Fibroblast of skin of right quadriceps (primary cell): Measurements from ENCODE around the gene CUL3.
"Not testable (repeated sequence)": the region's sequence is repeated elsewhere in the genome, so short reads cannot be mapped to it uniquely, and the experiment has no call there.

Source experiments
- DNase-seq: peaks from one replicate; pipeline ENCODE4 v3.0.0-alpha.2; 2013

CUL3 gene

DNA sequence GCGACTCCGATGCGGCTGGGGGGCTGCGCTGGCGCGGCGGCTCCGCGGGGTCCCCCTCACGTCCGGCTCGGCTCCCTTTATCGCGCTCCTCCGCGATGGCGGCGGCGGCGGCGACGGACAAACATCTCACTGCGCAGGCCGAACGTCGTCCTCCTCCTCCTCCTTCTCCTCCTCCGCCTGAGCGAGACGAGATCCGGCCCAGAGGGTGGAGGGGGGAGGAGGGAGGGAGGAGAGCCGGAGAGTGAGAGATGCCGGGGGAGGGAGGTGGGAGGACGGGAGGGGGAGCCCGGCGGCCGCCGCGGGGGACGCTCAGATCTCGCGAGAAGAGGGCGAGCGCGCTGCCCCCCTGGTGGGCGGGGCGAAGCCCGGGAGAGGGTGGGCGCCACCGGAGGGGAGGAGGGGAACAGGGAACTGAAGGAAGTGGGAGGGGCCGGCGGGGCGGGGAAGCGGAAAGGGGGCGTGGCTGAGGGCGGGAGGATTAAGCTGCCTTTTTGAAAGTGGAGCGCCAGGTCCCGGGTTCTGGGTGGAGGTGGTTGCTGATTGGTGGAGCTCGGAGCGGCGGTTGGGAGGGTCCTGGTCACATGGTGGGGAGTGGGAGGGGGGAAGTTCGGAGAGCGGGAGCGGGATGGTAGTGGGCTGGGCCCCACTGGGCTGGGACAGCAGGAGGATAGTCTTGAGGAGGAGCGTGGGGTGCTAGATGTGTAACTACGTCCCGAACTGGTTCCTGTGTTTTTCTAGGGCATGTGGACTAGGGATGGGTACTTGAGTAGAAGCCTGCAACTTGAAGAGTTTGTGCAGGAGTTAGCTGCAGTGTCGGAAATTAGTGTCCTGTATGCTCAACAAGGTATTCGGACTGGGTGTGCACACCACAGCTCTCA, at the start of gene CUL3:
TSS of gene CUL3 (minus strand) at position 153 of the 878 bp plus-strand sequence. CDS start 354 bp downstream, outside the sequence.
- peak; percentile 98 for DNase-seq

DNA sequence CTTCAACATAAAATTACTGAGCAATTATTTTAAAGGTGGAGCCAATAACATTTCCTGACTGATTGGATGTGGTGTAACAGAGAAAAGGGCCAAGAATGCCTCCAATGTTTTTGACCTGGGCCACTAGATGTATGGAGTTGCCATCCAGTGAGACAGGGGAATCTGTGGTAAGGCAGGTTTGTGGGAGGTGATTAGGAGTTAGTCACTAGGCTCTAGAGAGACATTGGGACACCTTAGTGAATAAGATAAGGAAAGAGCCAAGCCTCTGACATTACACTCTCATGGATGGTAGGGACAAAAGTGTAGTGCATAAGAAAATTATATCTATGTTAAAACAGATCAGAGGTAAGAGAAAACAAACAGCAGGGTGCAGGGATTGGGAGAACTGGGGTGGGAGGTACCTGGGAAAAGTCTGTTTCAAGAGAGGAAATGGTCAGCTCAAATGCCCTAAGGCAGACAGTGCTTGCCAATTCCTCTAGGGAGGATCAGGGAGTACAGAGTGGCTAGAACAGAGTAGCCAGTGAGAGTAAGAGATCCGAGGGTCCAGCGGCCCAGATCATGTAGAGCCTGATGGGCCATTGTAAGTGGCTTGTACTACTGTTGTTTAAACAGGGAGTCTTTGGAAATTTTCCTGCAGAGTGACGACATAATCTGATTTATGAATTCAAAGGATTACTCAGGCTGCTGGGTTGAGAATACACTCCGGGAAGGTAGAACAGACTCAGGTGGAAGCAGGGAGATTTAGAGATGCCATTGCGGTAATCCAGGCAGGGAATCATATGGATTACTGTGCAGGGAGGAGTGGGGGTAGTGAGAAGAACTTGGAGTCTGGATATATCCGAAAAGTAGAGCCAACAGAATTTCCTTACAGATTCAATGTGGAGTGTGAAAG, 45.7 kb upstream of the CUL3 start:
- no peak for DNase-seq

DNA sequence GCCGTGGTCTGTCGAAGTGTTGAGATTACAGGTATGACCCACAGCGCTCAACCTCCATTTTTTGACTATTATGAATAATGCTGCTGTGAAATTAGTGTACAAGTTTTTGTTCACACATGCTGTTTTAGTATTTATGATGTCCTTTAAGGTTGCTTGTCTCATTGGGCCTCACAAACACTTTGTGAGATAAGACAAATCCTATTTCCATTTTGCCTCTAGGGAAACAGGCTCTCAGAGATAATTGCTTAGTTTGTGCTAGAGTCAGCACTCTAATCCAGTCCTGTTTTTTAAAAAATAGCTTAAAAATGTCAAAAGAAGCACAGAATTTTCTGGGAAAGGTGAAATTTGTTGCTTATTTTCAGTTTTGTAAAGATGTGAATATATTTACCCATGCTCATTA, 43.3 kb upstream of the CUL3 start:
- DNase-seq = no peak

DNA sequence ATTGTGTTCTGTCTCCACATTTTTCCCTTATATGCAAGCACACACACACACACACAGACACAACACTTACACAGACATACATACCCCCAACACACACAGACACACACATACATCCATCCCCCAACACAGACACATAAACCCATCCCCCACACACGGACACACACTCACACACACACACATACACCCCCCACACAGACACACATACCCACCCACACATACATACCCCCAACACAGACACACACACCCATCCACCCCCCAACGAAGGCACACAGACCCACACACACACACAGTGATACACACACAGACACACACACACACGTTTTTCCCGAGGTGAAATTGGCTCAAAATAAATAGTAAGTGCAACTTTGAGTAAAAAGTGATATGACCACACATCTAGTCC, 41.6 kb upstream of the CUL3 start:
- DNase-seq = no peak

DNA sequence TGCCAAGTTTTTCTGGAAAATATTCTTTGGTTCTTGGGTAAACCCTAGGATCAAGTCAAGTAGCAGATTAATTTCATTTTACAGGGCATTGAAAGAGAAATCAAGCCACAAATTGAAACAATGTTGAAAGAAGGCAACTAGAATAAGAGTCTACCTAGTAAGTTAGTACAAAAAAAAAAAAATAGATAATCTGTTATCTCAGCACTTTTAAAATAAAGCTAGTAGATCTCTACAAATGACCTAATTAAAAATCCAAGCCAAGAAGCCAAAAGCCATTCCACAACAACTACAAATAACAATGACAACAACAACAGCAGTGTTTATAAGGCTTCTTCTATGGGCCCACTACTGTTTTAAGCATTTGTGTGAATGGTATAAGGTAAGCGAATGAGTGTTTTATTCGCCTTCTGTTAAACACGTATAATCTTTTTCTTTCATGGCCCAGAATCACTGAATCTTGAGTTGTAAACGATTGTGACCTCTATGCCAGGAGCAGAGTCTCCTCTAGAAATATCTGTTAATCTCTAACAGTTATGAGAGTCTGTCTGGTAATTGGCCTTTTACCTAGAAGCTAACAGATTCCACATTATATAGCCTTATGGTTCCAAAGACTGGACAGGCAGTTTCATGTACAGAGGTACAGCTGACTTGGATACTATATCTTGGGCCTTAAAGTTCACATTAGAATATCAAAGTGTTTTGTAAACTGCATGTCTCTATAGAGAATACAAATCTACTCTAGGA, 28.6 kb upstream of the CUL3 start:
- no peak for DNase-seq

DNA sequence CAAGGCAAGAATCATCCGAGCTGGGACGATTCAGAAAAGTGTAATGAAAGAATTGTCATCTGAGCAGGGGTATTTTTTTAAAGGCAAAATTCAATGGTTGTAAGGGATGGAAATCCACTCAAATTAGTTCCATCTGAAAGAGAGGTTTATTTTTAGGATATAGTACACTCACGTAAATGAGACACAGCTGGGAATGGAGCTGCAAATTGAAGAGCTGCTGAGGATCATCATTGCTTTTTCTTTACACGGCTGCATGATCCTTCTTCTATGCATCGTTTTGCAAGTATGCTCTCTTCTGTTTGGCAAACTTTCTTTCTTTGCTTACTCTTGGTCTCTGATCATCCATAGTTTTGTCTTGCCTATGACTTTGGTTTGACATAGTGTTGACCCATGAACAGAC, 27.4 kb upstream of the CUL3 start:
- DNase-seq = peak; percentile 14

DNA sequence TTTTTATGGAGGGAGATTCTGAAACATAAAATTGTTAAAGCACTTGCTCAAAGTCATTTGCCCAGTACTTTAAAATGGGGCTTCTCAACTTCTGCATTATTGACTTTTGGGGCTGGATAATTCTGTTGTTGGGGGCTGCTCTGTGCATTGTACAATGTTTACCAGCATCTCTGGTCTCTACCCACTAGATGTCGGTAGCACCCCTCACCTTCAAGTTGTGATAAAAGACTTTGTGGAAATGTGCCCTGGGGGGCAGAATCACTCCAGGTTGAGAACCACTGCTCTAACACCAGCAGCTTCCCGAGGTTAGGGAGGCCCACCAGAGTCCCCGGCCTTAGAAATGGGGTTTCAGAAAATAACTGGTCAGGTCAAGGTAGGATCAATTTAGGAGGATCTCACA, 26.8 kb upstream of the CUL3 start:
- DNase-seq = no peak

DNA sequence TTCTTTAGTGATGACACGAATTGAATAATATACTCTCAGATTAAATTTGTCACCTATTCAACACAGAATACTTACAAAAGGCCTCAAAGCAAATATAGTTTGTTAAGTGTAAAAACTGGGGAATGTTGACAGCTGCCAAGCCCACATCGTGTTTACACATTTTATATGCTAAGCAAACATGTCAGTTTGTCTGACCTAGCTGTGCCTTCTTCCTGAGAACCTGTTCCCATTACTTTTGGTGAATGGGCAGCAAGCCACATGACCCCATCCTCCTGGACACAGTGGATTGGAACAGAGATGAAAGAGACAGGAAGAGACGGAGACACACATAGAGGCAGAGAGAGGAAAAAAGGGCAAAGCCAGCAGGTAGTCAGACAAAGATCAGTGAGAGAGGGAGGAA, 22.9 kb upstream of the CUL3 start:
- no peak for DNase-seq

DNA sequence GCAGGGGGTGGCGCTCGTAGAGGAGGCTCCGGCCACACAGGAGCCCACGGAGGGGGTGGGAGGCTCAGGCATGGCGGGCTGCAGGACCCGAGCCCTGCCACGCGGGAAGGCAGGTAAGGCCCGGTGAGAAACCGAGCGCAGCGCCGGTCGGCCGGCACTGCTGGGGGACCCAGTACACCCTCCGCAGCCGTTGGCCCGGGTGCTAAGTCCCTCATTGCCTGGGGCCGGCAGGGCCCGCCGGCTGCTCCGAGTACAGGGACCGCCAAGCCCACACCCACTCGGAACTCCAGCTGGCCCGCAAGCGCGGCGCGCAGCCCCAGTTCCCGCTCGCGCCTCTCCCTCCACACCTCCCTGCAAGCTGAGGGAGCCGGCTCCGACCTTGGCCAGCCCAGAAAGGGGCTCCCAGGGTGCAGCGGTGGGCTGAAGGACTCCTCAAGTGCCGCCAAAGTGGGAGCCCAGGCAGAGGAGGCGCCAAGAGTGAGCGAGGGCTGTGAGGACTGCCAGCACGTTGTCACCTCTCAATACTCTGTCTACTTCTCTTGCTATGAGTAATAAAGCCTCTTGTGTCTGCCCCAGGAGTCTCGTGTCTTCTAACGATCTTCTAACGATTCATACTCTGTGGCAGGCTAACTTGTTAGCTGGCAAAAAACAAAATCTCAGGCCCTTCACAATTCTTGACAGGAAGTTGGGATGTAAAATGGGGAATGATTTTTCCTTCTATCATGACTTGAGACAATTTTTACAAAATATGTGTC, 18.8 kb upstream of the CUL3 start:
- not testable (repeated sequence) for DNase-seq

DNA sequence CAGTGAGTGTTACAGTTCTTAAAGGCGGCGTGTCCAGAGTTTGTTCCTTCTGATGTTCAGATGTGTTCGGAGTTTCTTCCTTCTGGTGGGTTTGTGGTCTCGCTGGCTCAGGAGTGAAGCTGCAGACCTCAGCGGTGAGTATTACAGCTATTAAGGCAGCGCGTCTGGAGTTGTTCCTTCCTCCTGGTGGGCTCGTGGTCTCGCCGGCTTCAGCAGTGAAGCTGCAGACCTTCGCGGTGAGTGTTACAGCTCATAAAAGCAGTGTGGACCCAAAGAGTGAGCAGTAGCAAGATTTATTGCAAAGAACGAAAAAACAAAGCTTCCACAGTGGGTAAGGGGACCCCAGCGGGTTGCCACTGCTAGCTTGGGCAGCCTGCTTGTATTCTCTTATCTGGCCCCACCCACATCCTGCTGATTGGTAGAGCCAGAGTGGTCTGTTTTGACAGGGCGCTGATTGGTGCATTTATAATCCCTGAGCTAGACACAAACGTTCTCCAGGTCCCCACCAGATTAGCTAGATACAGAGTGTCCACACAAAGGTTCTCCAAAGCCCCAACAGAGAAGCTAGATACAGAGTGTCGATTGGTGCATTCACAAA, 17.7 kb upstream of the CUL3 start:
- not testable (repeated sequence) for DNase-seq

DNA sequence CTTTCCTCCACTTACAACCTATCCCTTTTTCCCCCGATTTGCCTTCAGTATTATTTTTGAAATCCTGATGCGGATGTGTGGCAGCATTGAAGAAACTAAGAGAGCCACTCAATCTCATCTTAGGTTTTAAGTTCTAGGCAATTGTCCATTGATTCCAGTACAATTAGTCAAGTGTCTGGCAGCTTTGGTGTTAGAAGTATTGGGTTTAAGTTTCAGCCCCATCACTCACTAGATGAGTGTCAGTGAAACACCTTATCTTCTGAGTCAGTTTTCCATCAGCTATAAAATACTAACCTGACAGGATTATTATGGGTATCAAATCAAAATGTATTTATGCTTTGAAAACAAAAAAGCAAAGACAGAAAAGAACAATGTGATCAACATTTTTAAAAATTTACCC, 16.8 kb upstream of the CUL3 start:
- DNase-seq = no peak

DNA sequence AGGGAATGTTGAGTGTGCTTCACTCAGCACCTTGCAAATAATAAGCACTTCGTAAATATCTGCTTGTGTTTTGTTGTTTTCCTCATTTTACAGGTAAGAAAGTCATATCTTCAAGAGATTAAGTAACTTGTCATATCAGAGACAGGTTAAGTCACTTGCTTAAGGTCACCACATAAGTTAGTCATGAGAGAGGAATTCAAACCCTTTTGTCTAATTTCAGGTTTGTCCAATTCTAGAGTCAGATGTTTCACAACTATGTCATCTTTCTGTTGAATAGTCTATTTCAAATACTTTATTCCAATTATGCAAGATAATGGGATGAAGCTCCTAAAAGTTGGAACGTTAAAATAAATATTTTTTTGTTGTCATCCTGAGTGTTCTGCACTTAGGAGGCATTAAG, 13.5 kb upstream of the CUL3 start:
- no peak for DNase-seq

DNA sequence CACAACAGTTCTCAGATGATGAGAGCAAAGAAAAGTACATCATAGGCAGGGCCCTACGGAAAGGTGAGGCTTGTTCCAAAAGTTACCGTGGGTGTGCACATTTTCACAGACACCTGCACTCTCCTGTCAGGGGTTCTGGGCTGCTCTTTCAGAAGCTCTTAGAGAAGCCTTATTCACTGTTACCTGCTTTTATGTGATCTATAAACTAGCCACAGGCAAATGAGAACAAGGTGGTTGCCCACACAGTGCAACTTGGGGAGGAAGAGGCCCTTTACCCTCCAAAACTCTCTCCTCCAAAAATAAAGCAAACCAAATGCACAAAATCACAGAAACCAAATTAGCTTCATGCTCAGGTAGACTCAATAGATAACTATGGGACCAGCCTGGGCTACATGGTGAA, 11.1 kb upstream of the CUL3 start:
- DNase-seq = no peak

DNA sequence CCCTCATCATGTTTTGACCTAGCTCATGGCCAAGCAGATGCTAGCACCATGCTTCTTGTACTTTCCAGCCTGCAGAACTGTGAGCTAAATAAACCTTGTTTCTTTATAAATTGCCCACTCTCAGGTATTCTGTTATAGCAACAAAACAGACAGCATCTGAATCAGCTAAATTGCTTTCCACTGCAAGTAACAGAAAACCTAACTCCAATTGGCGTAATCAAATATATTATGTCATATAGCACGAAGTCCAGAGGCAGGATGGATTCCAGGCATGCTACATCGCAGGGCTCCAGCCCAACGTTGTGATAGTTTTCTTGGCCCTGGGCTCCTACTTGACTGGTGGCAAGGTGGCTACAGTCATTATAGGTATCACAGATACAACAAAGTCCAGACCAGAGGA, 10.4 kb upstream of the CUL3 start:
- no peak for DNase-seq

DNA sequence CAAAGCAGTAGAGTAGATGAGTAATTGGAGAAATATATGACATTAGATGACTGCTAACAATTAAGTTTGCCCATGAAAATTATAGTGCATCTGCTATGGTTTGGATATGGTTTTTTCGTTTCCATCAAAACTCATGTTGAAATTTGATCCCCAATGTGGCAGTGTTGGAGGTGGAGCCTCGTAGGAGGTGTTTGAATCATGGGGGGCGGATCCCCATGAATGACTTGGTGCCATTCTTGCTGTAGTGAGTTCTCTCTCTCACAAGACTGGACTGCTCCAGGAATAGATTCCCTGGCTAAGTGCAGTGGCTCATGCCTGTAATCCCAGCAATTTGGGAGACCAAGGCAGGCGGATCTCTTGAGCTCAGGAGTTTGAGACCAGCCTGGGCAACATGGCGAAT, 9.7 kb upstream of the CUL3 start:
- DNase-seq = peak; percentile 23

DNA sequence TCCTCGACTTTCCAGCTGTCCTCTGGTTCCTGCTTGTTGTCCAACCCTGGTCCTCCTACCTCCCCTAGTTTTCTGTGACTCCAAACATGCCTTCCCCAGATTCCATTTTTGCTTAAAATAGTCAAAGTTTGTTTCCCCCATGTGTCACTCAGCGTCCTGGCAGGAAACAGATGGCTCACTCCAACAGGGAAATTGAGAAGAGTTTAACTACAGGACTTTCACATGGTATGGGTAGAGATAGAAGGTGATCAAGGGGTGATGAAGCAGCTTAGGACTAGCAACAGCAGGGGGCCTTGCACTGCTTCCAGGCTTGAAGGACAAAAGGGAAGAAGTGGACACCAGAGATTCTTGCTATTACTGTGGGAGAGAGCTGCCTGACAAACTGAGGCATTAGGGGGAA, 6.1 kb upstream of the CUL3 start:
- DNase-seq = no peak

DNA sequence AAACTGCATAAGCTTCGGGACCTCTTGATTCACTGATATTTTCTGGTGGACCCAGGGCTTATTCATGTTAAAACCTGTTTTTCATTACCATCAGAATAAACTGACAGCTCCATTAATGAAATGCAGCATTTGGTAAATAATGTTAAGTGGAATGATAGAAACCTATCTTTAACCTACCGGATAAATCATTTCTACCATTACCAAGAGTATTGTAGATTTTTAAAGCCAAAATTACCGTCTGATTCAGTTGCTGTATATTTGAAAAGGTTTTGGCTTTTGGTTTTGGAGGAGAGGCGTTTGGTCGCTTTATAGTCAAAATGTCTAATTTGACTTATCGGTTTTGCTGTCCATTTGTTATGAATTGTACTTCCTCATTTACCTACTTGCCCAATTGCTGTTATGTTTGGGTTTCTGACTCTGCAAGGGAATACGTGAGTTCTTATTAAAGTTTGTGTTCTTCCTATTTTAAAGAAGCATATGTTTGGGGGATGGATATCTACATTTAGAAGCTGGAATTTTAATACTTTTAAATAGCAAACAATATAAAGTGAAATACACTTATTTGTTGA, 1.0 kb upstream of the CUL3 start:
- DNase-seq = no peak

DNA sequence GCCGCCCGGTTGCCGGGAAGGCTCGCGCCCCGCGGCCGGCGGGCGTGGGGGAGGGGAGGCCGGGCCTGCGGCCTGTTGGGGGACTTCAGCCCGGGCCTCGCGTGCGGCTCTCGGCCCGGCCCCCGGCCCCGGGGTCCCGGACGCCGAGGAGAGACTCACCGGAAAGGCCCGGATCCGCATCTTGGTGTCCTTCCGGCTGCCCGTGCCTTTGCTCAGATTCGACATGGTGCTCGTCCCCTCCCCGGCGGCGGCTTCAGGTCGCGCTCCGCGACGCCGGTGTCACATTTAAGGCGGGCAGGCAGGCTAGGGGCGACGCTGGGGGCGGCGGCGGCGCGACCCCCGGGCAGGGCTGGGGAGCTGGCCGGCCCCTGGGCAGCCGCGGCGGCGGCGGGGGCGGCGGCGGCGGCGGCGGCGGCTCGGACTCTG, 365 bp downstream of the CUL3 start:
- DNase-seq = peak; percentile 46

DNA sequence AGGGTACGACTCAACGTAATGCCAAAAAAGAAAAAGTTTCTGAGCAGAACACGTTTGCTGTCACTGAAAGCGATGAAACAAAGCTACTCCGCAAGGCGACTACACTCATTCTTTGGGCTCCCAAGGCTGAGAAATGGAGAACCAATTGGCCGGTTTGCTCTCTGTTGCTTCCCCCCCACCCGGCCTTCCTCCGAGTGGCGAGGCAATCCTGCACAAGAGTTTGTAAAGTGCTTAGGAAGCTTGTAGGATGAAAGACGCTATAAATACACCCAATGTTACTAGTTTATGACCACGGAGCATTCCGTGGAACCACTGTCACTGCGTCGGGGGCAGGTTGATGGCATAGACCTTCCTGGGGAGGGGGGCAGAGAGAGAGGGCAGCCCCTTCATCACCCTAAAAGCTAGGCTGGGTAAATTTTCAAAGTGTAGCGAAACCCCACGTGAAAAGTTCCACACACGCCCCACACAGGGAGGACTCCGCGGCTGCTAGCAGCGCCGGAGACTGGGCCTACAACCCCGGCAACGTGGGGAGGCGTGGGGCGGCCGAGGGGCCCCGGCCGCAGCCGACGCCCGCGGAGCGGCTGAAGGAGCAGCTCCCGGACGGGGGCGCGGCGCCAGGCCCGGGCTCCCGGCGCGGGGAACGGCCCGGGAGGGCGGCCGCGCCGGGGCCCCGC, 915 bp downstream of the CUL3 start:
- peak; percentile 31 for DNase-seq

DNA sequence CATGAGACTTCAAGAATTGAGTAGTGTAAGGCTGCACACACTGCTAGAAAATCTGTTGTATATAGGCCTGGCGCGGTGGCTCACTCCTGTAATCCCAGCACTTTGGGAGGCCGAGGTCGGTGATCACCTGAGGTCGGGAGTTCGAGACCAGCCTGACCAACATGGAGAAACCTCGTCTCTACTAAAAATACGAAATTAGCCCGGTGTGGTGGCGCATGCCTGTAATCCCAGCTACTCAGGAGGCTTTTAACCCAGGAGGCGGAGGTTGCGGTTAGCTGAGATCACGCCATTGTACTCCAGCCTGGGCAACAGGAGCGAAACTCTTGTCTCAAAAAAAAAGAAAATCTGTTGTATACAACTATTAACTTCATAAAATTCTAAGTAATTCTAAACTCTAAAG, 2.1 kb downstream of the CUL3 start:
- not testable (repeated sequence) for DNase-seq

DNA sequence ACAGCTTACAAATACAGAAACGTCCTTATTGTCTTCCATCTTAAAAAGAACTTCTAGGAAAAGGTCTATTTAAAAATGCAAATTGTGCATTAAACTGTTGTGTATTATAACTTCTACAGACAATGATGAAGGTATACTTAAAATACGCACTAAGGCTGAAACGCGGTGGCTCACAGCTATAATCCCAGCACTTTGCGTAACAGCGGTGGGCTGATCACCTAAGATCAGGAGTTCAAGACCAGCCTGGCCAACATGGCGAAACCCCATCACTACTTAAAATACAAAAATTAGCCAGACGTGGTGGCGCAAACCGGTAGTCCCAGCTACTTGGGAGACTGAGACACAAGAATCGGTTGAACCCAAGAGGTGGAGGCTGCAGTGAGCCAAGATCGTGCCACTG, 4.9 kb downstream of the CUL3 start:
- no peak for DNase-seq
